ENCODE data around the gene ZZZ3. TPM values are rescaled to one million over a fixed set of nuclear protein-coding genes. Genes with fewer than 3 reads are reported as not detected.
A peak's percentile ranks its signal among the peaks of the same experiment; 100 is the strongest.
"Not testable (repeated sequence)": the region's sequence is repeated elsewhere in the genome, so short reads cannot be mapped to it uniquely, and the experiment has no call there.

The ZZZ3 gene
- total and polyA plus RNA-seq, 4 experiments from 2014 or later, result 22.9 to 65.5 (median 52.2) TPM

DNA sequence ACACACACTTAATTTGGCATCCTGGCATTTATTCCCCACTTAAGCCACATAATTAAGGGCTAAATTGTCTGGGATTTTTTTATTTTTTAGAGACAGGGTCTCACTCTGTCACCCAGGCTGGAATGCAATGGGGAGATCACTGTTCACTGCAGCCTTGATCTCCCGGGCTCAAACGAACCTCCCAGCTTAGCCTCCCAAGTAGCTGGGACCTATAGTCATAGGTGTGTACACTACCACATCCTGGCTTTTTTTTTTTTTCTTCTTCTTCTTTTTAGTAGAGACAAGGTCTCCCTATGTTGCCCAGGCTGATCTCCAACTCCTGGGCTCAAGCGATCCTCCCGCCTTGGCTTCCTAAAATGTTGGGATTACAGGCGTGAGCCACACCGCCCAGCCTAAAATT is 24.2 kb downstream of the ZZZ3 start:
- no peak overlapping the region for H3K27ac Mint-ChIP-seq

DNA sequence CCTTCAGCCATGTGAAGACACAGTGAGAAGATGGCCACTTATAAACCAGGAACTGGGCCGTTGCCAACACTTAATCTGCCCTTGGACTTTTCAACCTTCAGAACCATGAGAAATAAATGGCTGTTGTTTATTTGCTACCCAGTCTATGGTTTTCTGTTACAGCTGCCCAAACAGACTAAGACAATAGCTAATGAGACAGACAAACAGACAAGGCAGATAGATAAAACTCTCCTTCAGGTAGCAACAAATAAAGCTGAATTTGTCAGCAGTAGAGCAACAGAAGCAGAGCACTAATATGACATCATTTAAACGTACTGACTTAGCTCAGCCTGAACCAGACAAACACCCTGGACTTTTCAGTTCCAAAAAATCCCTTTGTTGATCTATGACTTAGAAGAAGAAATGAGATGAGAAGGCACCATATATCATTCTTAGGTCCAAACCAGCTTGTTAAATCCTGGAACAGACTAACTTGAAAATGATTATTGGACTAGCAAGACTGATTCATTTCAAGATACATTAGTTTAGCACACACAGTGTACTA is 27.0 kb downstream of the ZZZ3 start:
- H3K4me1 Mint-ChIP-seq, result peaks cover 27 to 50% (median 38%) of the 10 kb centered on the region in 4 donors
- POLR2A ChIA-PET (ENCODE audit: partially characterized antibody), result no interaction called here

More for the DNA sequence above, 24.2 kb downstream of the ZZZ3 start:
- no peaks in the 10 kb centered on the region for H3K27me3 ChIP-seq (ENCODE audit: insufficient read depth, low read length)
- Mint-ChIP-seq H3K9me3 (no peaks in the 10 kb centered on the region), H3K4me3 (no peak overlapping the region), H3K36me3 (peaks cover 14 to 17% of the 10 kb centered on the region in 2 donors), H3K4me1 (peaks cover 24 to 54% (median 37%) of the 10 kb centered on the region in 4 donors), H3K27me3 (no peaks in the 10 kb centered on the region)
- H3K4me3 ChIP-seq (ENCODE audit: low read length in 2 of 2), result no peak overlapping the region
- ChIA-PET POLR2A (ENCODE audit: partially characterized antibody) (no interaction called here), CTCF (ENCODE audit: partially characterized antibody) (no interaction called here)
- peaks cover 17% of the 10 kb centered on the region for H3K4me1 ChIP-seq (ENCODE audit: insufficient read depth, low read length)
- no peaks in the 10 kb centered on the region for H3K36me3 ChIP-seq (ENCODE audit: insufficient read depth, low read length)
- H3K27ac ChIP-seq (ENCODE audit: low read depth, low read length), result no peak overlapping the region
- intact Hi-C loops (cut with micrococcal nuclease), result no loop called here
- no peaks in the 10 kb centered on the region for H3K9me3 ChIP-seq (ENCODE audit: control insufficient read depth in 1 of 2, low read length in 2 of 2)
- no peak for DNase-seq

DNA sequence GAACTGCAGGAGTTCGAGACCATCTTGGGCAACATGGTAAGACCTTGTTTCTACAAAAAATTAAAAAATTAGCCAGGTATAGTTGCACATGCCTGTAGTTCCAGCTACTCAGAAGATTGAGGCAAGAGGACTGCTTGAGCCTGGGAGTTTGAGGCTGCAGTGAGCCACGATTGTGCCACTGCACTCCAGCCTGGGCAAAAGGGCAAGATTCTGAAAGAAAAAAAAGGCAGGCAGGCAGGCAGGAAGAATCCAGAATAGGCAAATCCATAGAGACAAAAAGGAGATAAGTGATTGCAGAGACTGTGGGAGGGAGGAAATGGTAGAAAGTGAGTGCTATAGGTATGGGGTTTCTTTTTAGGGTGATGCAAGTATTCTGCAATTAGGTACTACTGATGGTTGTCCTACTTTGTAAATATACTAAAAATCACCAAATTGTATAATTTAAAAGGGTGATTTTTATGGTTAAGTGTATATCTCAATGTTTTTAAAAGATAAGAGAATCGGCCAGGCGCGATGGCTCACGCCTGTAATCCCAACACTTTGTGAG is 29.4 kb downstream of the ZZZ3 start:
- CTCF ChIA-PET (ENCODE audit: partially characterized antibody), result no interaction called here
- peaks cover 13% of the 10 kb centered on the region for H3K4me1 ChIP-seq (ENCODE audit: insufficient read depth, low read length)
- POLR2A ChIA-PET (ENCODE audit: partially characterized antibody), result no interaction called here
- Mint-ChIP-seq H3K27me3 (no peaks in the 10 kb centered on the region), H3K4me1 (peaks cover 26 to 45% (median 35%) of the 10 kb centered on the region in 4 donors), H3K4me3 (no peak overlapping the region), H3K27ac (peak overlapping the region in 3 of 7 donors; percentile 13 to 94 (median 88)), H3K9me3 (peaks cover 3 to 45% (median 27%) of the 10 kb centered on the region in 8 donors), H3K36me3 (peaks cover 61 to 62% of the 10 kb centered on the region in 2 donors)
- no peak overlapping the region for H3K4me3 ChIP-seq (ENCODE audit: low read length in 2 of 2)
- intact Hi-C loops (cut with micrococcal nuclease), result no loop called here
- no peaks in the 10 kb centered on the region for H3K9me3 ChIP-seq (ENCODE audit: control insufficient read depth in 1 of 2, low read length in 2 of 2)
- H3K36me3 ChIP-seq (ENCODE audit: insufficient read depth, low read length), result peaks cover 3% of the 10 kb centered on the region
- no peaks in the 10 kb centered on the region for H3K27me3 ChIP-seq (ENCODE audit: insufficient read depth, low read length)
- no peak overlapping the region for H3K27ac ChIP-seq (ENCODE audit: low read depth, low read length)
- DNase-seq, result no peak

More for the DNA sequence above, 27.0 kb downstream of the ZZZ3 start:
- CTCF ChIA-PET (ENCODE audit: partially characterized antibody), result no interaction called here
- H3K4me3 Mint-ChIP-seq, result no peak overlapping the region
- peak overlapping the region in 4 of 7 donors; percentile 18 to 74 (median 44) for H3K27ac Mint-ChIP-seq
- intact Hi-C loops (cut with micrococcal nuclease), result no loop called here
- no peaks in the 10 kb centered on the region for H3K9me3 ChIP-seq (ENCODE audit: control insufficient read depth in 1 of 2, low read length in 2 of 2)
- peaks cover 17% of the 10 kb centered on the region for H3K4me1 ChIP-seq (ENCODE audit: insufficient read depth, low read length)
- H3K27me3 ChIP-seq (ENCODE audit: insufficient read depth, low read length), result no peaks in the 10 kb centered on the region
- no peak overlapping the region for H3K4me3 ChIP-seq (ENCODE audit: low read length in 2 of 2)
- no peak overlapping the region for H3K27ac ChIP-seq (ENCODE audit: low read depth, low read length)
- peaks cover 3 to 23% (median 13%) of the 10 kb centered on the region in 8 donors for H3K9me3 Mint-ChIP-seq
- H3K36me3 ChIP-seq (ENCODE audit: insufficient read depth, low read length), result no peaks in the 10 kb centered on the region
- no peak for DNase-seq
- peaks cover 41% of the 10 kb centered on the region in 2 donors for H3K36me3 Mint-ChIP-seq
- H3K27me3 Mint-ChIP-seq, result no peaks in the 10 kb centered on the region

DNA sequence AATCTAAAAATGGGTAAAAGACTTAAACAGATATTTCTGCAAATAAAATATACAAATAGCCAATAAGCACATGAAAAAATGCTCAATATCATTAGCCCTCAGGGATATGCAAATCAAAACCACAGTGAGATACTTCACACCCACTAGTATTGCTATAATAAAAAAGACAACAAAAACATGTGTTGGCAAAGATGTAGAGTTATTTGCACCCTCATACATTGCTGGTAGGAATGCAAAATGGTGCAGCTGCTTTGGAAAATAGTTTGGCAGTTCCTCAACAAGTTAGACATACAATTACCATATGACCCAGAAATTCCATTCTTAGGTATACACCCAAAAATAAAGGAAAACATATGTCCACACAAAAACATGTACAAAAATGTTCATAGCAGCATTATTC is 30.2 kb downstream of the ZZZ3 start:
- POLR2A ChIA-PET (ENCODE audit: partially characterized antibody), result no interaction called here
- Histone ChIP-seq H3K36me3 (ENCODE audit: insufficient read depth, low read length) (peaks cover 3% of the 10 kb centered on the region), H3K27me3 (ENCODE audit: insufficient read depth, low read length) (no peaks in the 10 kb centered on the region), H3K4me1 (ENCODE audit: insufficient read depth, low read length) (peaks cover 6% of the 10 kb centered on the region), H3K4me3 (ENCODE audit: low read length in 2 of 2) (no peak overlapping the region), H3K9me3 (ENCODE audit: control insufficient read depth in 1 of 2, low read length in 2 of 2) (no peaks in the 10 kb centered on the region), H3K27ac (ENCODE audit: low read depth, low read length) (no peak overlapping the region)
- Mint-ChIP-seq H3K27ac (peak overlapping the region in 2 of 7 donors; percentile 36 to 38), H3K9me3 (peaks cover 3 to 45% (median 27%) of the 10 kb centered on the region in 8 donors), H3K4me3 (no peak overlapping the region), H3K36me3 (peaks cover 61 to 62% of the 10 kb centered on the region in 2 donors), H3K27me3 (no peaks in the 10 kb centered on the region), H3K4me1 (peaks cover 24 to 42% (median 32%) of the 10 kb centered on the region in 4 donors)
- no peak for DNase-seq
- intact Hi-C loops (cut with micrococcal nuclease), result no loop called here
- CTCF ChIA-PET (ENCODE audit: partially characterized antibody), result no interaction called here

DNA sequence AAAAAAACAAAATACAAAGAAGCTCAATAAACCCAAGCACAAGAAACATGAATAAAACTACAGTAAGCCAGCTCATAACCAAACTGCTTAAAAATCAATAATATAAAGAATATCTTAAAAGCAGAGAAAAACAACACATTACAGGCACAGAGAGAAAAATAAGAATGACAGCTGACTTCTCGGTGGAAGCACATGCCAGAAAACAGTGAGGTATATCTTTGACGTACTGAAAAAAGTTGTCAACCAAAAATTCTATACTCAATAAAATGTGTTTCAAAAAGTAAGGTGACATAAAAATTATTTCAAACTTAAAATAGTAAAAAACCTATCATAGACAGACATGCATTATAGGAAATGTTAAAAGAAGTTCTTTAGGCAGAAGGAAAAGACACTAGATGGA is 33.3 kb downstream of the ZZZ3 start:
- DNase-seq, result no peak
- Mint-ChIP-seq H3K4me1 (peaks cover 21 to 34% (median 29%) of the 10 kb centered on the region in 4 donors), H3K36me3 (peaks cover 65 to 67% of the 10 kb centered on the region in 2 donors), H3K27me3 (no peaks in the 10 kb centered on the region), H3K27ac (peak overlapping the region in 1 of 7 donors; percentile 47), H3K4me3 (no peak overlapping the region), H3K9me3 (peaks cover 3 to 49% (median 27%) of the 10 kb centered on the region in 8 donors)
- Histone ChIP-seq H3K4me3 (ENCODE audit: low read length in 2 of 2) (no peak overlapping the region), H3K36me3 (ENCODE audit: insufficient read depth, low read length) (peaks cover 3% of the 10 kb centered on the region), H3K9me3 (ENCODE audit: control insufficient read depth in 1 of 2, low read length in 2 of 2) (no peaks in the 10 kb centered on the region), H3K27me3 (ENCODE audit: insufficient read depth, low read length) (no peaks in the 10 kb centered on the region), H3K4me1 (ENCODE audit: insufficient read depth, low read length) (no peaks in the 10 kb centered on the region), H3K27ac (ENCODE audit: low read depth, low read length) (no peak overlapping the region)
- intact Hi-C loops (cut with micrococcal nuclease), result no loop called here
- CTCF ChIA-PET (ENCODE audit: partially characterized antibody), result no interaction called here
- POLR2A ChIA-PET (ENCODE audit: partially characterized antibody), result interaction anchor here (0.6 kb wide), 1 partner anchor 10 kb away, joined by 3 read pairs; no protein-coding TSS in a partner anchor

DNA sequence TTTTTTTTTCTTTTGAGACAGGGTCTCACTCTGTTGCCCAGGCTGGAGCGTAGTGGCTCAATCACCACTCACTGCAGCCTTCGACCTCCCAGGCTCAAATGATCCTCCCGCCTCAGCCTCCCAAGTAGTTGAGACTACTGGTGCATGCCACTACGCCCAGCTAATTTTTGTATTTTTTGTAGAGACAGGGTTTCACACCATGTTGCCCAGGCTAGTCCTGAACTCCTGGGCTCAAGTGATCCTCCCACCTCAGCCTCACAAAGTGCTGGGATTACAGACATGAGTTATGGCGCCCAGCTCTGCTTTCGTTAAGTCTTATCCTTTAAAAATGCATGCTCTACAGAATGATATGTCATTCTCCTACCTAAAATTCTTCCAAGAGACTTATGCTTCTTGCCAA is 36.2 kb downstream of the ZZZ3 start:
- H3K4me3 ChIP-seq (ENCODE audit: low read length in 2 of 2); H3K36me3 ChIP-seq (ENCODE audit: insufficient read depth, low read length); CTCF ChIA-PET (ENCODE audit: partially characterized antibody); H3K27me3 ChIP-seq (ENCODE audit: insufficient read depth, low read length); POLR2A ChIA-PET (ENCODE audit: partially characterized antibody); H3K27me3 Mint-ChIP-seq; H3K27ac ChIP-seq (ENCODE audit: low read depth, low read length); H3K9me3 ChIP-seq (ENCODE audit: control insufficient read depth in 1 of 2, low read length in 2 of 2); H3K4me1 ChIP-seq (ENCODE audit: insufficient read depth, low read length); H3K27ac Mint-ChIP-seq; DNase-seq; intact Hi-C loops (cut with micrococcal nuclease): not testable (repeated sequence)
- Mint-ChIP-seq H3K4me1 (peaks cover 18 to 26% (median 21%) of the 10 kb centered on the region in 4 donors), H3K9me3 (peaks cover 0 to 32% (median 22%) of the 10 kb centered on the region in 8 donors), H3K36me3 (peaks cover 49 to 53% of the 10 kb centered on the region in 2 donors), H3K4me3 (peak overlapping the region in 1 of 8 donors; percentile 9)

DNA sequence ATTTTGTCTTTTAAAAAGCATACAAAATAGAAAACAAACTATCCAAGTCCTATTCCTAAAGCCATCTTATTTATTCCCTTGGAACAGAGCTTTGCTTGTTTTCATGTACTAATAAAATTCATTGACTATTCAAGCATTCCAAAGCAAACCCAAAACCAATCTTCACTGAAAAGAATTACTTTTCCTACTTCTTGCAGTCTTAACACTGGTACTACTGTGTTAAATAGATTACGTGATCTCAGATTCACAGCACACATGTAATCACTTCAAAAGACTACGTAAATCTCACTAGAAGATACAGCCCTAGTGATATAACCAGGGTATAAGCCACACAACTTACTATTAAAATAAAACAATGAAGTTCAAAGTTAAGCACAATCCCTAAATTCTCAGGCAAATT is 39.0 kb downstream of the ZZZ3 start:
- Mint-ChIP-seq H3K27ac (no peak overlapping the region), H3K36me3 (peaks cover 37 to 47% of the 10 kb centered on the region in 2 donors), H3K4me1 (peaks cover 22 to 36% (median 23%) of the 10 kb centered on the region in 4 donors), H3K4me3 (no peak overlapping the region), H3K27me3 (no peaks in the 10 kb centered on the region), H3K9me3 (peaks cover 0 to 5% (median 3%) of the 10 kb centered on the region in 8 donors)
- no peaks in the 10 kb centered on the region for H3K9me3 ChIP-seq (ENCODE audit: control insufficient read depth in 1 of 2, low read length in 2 of 2)
- H3K4me1 ChIP-seq (ENCODE audit: insufficient read depth, low read length), result no peaks in the 10 kb centered on the region
- no peak overlapping the region for H3K27ac ChIP-seq (ENCODE audit: low read depth, low read length)
- no peak for DNase-seq
- intact Hi-C loops (cut with micrococcal nuclease), result no loop called here
- no peak overlapping the region for H3K4me3 ChIP-seq (ENCODE audit: low read length in 2 of 2)
- no peaks in the 10 kb centered on the region for H3K27me3 ChIP-seq (ENCODE audit: insufficient read depth, low read length)
- peaks cover 8% of the 10 kb centered on the region for H3K36me3 ChIP-seq (ENCODE audit: insufficient read depth, low read length)
- POLR2A ChIA-PET (ENCODE audit: partially characterized antibody), result no interaction called here
- CTCF ChIA-PET (ENCODE audit: partially characterized antibody), result no interaction called here
